ENCODE results near the gene UGT3A1. TPM values are rescaled to one million over a fixed set of nuclear protein-coding genes. Genes with fewer than 3 reads are reported as not detected.

The UGT3A1 gene
- total RNA-seq, 1 experiment from 2014 or later = 2.1 TPM

GRCh38 chr5:35990520-35990919 lies 670 bp downstream of the UGT3A1 start (continued):
- TF ChIP-seq ZBTB43 (CRISPR knock-in tag; IDR thresholded peaks at IDR 0.05) (no peak), ATF1 (CRISPR knock-in tag; IDR thresholded peaks at IDR 0.05) (no peak), ZNF281 (CRISPR knock-in tag; IDR thresholded peaks at IDR 0.05) (no peak)

GRCh38 chr5:35988529-35988928 lies 2.7 kb downstream of the UGT3A1 start:
- H3K27ac Mint-ChIP-seq = no peak overlapping the region
- no peak for TF ChIP-seq E2F5 (CRISPR knock-in tag; IDR thresholded peaks at IDR 0.05)
- DNase-seq (ENCODE audit: low spot score) (no peak), ATAC-seq (no peak)
- CTCF ChIA-PET = interaction anchor here (2.5 kb wide), 1 partner anchor 90 kb away, joined by 13 read pairs; no protein-coding TSS in a partner anchor
- peaks cover 43% of the 10 kb centered on the region for H3K27me3 Mint-ChIP-seq (ENCODE audit: low read depth)
- 0 out of 2 replicates have a peak, but pooled peaks cover under 1% of the 10 kb centered on the region for H3K36me3 Mint-ChIP-seq
- POLR2A ChIA-PET = no interaction called here
- H3K4me1 Mint-ChIP-seq = peaks cover 13% of the 10 kb centered on the region
- H3K9me3 Mint-ChIP-seq = peaks cover 4% of the 10 kb centered on the region
- no peak overlapping the region for H3K4me3 Mint-ChIP-seq

GRCh38 chr5:35987776-35988175 lies 3.4 kb downstream of the UGT3A1 start:
- POLR2A ChIA-PET = interaction anchor here (0.6 kb wide), 1 partner anchor 68 kb away, joined by 3 read pairs; no protein-coding TSS in a partner anchor
- Mint-ChIP-seq H3K4me1 (peaks cover 13% of the 10 kb centered on the region), H3K4me3 (no peak overlapping the region), H3K27me3 (ENCODE audit: low read depth) (peaks cover 43% of the 10 kb centered on the region), H3K9me3 (peaks cover 12% of the 10 kb centered on the region), H3K27ac (no peak overlapping the region), H3K36me3 (peaks cover 8% of the 10 kb centered on the region)
- DNase-seq (ENCODE audit: low spot score) (no peak), ATAC-seq (no peak)
- CTCF ChIA-PET = interaction anchor here (1.1 kb wide), 1 partner anchor 54 kb away, joined by 3 read pairs; no protein-coding TSS in a partner anchor
- no peak for TF ChIP-seq ZNF281 (CRISPR knock-in tag; IDR thresholded peaks at IDR 0.05)
- TF ChIP-seq AR (CRISPR knock-in tag; IDR thresholded peaks at IDR 0.05) = no peak
- no peak for TF ChIP-seq STAT6 (CRISPR knock-in tag; conservative IDR thresholded peaks at IDR 0.05; ENCODE audit: low read depth)
- TF ChIP-seq TEAD4 (CRISPR knock-in tag; IDR thresholded peaks at IDR 0.05) = no peak
- TF ChIP-seq USF1 (CRISPR knock-in tag; IDR thresholded peaks at IDR 0.05) = no peak
- no peak for TF ChIP-seq CTCF (IDR thresholded peaks at IDR 0.05)
- TF ChIP-seq MAX (CRISPR knock-in tag; IDR thresholded peaks at IDR 0.05) = no peak
- no peak for TF ChIP-seq ZBTB43 (CRISPR knock-in tag; IDR thresholded peaks at IDR 0.05)
- TF ChIP-seq ERG (CRISPR knock-in tag; IDR thresholded peaks at IDR 0.05) = no peak

Measured in WTC11 (cell line).